Limb (tissue), 2 donors: Measurements from ENCODE around the gene TMEM131L.
"Not testable (repeated sequence)": the region's sequence is repeated elsewhere in the genome, so short reads cannot be mapped to it uniquely, and the experiment has no call there.

ENCODE experiments used
- DNase-seq, 2 donors: peaks; one replicate each; pipeline ENCODE4 v3.0.0-alpha.2; 2016; ENCODE audit errors: extremely low spot score in 2 of 2

TMEM131L gene

DNA sequence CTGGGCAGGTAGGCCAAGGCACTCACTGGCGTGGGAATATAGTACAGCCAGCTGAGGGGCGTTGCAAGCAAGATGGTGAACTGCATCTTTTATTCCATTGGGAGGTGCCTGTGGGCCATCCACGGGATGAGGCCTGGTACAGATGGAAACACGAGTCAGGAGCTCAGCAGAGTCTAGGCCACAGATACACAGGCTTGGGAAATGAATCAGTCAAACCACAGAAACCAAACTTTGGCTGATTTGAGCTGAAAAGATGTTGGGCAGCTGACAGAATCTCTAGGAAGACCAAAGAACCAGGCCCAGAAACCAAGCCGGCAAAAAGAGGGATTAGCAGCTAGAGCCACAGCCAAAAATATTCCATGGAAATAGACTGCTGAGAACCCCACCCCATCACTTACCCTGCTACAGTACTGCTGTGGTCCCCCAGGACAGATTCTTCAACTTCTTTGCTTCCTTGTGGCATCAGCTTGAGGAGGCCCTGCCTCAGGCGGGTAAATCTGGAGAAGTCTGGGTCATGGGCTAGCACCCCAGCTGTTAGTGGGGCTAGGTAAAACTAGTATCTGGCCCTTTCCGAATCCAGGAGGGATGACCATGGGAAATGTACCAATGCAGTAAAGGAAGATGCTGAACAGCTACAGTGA is 75.4 kb downstream of the TMEM131L start:
- no peak for DNase-seq

GRCh38 chr4:153542131-153542530 is 76.0 kb downstream of the TMEM131L start:
- DNase-seq: no peak

- DNase-seq: no peak
Observed at GRCh38 chr4:153542834-153543233, 76.7 kb downstream of the TMEM131L start.

DNA sequence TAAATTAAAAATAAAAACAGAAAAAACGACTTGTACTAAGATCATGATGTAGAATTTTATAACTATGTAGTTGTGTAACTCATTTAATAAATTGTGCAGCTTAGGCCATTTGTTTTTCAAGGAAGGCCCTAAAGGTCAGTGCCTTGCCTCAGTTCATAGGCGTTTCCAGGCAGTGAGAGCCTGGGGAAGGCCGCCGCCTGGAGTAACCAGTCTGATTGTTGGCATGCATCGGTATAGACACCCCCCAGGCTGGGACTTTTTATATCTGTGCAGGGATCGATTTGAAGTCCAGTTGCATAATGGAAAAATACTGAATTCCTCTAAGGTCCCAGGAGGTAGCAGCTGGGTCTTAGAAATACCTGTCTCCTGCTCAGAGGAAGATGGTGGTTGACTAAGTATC is 77.2 kb downstream of the TMEM131L start:
- no peak for DNase-seq

DNA sequence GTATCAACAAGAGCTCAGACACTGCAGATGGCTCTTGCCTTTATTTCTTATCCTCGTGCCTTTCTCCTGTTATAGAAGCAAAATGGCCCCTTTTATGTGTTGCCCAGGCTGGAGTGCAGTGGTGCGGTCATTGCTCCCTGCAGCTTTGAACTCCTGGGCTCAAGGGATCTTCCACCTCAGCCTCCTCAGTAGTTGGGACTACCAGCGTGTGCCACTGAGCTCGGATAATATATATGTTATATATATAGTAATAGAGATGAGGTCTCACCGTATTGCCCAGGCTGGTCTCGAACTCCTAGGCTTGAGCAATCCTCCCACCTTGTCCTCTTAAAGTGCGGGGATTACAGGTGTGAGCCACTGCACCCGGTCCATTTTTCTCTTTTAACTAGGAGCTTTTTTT is 79.7 kb downstream of the TMEM131L start:
- DNase-seq: no peak

GRCh38 chr4:153546280-153546679 is 80.1 kb downstream of the TMEM131L start:
- no peak for DNase-seq

- DNase-seq: no peak
Observed at GRCh38 chr4:153547520-153547919, 81.4 kb downstream of the TMEM131L start.

DNA sequence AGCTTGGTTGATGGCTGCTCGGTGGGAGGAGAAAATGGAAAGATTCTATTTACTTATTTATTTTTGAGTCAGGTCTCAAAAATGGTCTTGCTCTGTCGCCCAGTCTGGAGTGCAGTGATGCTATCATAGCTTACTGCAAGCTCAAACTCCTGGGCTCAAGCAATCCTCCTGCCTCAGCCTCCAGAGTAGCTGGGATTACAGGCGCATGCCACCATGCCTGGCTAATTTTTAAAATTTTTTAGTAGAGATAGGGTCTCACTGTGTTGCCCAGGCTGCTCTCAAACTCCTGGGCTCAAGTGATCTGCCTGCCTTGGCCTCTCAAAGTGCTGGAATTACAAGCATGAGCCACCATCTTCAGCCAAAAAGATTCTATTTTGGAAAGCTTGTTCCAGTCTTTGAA is 82.7 kb downstream of the TMEM131L start:
- DNase-seq: not testable (repeated sequence)

DNA sequence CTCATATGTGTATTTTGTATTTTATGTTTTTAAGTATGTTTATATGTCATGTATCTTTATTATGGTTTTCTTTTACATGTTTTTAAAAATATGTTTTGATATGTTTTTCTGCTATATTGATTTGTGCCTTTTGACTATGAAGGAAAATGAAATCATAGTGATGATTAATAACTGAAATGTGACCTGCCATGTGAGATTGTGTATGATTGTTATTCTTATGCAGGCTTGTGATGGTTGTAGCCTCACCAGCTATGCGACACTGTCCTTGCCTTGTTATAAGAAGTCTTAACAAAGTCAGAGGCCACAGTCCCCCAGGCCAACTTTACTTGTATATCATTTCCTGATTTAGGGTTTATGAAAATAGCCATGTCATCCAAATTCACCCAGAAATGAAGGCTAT is 83.2 kb downstream of the TMEM131L start:
- DNase-seq: no peak

- DNase-seq: no peak
Observed at GRCh38 chr4:153553155-153553818, 87.1 kb downstream of the TMEM131L start.

DNA sequence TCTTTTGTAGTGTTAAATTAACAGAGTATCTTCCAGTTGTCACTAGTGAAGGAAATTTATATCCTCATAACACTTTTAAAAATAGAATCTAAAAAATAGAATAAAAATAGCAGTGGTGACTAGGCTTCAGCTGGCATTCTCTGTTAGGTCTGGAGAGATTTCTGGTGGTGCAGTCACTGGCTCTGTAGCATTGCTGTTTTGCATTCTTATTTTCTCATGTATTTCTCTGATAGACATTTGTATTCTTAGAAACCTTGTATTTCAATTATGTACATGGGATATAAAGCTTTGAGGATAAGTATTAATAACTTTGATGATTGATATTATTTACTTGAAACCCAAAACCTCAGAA is 87.6 kb downstream of the TMEM131L start:
- DNase-seq: no peak

- DNase-seq: peak; percentile 86 to 87
Observed at GRCh38 chr4:153555730-153556434, 89.7 kb downstream of the TMEM131L start.

- DNase-seq: no peak
Observed at GRCh38 chr4:153556435-153556815, 90.3 kb downstream of the TMEM131L start.

DNA sequence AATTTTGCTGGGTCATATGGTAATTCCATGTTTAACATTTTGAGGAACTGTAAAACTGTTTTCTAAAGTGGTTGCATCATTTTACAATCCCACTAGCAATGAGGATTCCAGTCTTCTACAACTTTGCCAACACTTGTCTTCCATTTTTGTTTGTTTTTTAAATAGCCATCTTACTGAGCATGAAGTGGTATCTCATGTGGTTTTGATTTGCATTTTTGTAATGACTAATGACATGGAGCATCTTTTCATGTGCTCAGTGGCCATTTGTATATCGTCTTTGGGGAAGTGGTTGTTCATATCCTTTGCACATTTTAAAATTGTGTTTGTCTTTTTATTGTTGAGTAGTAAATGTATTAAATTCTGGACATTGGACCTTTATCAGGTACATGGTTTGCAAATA is 94.7 kb downstream of the TMEM131L start:
- DNase-seq: no peak

GRCh38 chr4:153564630-153565525 is 98.7 kb downstream of the TMEM131L start:
- DNase-seq: no peak

GRCh38 chr4:153566631-153567150 is 100.5 kb downstream of the TMEM131L start:
- no peak for DNase-seq

DNA sequence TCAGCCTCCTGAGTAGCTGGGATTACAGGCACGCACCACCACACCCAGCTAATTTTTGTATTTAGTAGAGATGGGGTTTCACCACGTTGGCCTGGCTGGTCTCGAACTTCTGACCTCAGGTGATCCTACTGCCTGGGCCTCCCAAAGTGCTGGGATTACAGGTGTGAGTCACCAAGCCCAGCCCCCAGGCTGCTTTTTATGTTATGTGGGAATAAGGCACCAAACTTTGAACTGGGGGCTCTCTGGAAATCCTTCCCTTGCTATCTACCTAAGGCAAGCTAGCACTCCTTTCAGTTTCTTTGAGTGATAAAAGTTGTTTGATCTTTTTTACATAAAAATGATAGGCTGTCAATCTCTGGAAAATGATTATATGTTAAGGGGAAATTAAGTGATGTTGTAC is 101.5 kb downstream of the TMEM131L start:
- DNase-seq: not testable (repeated sequence)

GRCh38 chr4:153570228-153570973 is 104.2 kb downstream of the TMEM131L start:
- DNase-seq: no peak

DNA sequence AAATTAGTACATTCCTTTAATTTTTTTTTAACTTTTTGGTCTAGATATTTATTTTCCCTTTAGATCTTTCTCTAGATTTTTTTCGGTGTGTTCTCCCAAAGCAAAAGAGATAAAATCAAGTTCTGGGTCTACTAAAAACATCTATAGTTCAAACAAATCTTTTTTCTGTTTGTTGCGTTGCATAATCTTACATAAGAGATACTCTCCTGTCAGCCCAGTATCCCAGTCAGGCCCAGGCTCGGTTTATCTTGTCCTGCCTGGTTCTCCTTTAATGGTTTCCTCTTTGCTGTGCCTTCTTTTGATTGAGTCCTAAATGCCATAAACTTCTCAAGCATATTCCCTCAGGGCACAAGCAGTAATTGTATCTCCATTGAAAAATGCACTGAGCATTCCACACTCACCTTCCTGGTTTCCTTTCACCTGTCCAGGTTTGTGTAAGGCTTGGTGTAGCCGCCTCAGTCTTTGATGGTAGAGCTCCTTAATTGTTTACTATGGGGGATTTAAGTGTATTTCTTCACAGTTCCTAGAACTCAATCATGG is 104.9 kb downstream of the TMEM131L start:
- DNase-seq: no peak

- no peak for DNase-seq
Observed at GRCh38 chr4:153572609-153573008, 106.4 kb downstream of the TMEM131L start.

GRCh38 chr4:153573221-153573620 is 107.1 kb downstream of the TMEM131L start:
- no peak for DNase-seq
